ENCODE measurements around the gene SLC6A5. TPM values are rescaled to one million over a fixed set of nuclear protein-coding genes. Genes with fewer than 3 reads are reported as not detected.

SLC6A5 gene
- total and polyA plus RNA-seq, 2 of the 8 experiments (the other 6 are each of a cell fraction or from before 2014, with no cell fraction given) = not detected

DNA sequence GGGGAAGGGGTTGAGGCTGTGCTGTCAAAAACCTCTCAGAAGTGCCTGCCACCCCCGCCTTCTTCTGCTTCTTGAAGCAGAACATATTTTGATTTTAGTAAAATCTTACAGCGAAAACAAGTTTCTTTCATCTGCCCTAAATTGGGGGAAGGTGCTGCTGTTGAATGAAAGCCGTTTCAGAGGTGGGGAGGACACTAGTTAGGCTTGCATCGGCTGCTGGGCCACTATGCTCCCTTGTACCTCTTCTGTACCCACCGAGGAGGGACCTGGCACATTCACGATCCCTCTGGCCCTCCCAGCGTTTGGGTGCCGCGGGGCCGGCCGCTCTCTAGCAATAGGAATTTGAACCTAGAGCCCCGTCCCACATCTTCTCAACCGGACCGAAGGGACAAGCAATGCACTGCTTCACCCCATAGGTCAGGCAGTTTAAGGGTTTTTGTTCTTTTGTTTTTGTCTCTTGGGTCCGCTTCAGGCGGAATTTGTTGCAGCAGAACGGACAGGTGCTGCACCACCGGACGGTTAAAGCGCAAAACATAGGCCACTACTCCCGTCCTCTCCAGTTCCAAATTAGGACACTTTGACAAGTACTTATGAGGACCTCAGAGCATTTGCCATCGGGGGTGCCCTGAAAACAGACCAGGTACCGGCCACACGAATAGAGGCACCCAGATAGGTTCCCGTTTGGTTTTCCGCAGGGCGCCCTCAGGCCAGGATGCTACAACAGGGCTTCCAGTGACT is 5.6 kb downstream of the SLC6A5 start:
- ChIA-PET CTCF (ENCODE audit: partially characterized antibody) (no interaction called here), POLR2A (ENCODE audit: partially characterized antibody) (no interaction called here)
- Histone ChIP-seq H2AFZ (ENCODE audit: low read length) (no peak overlapping the region), H2BK5ac (ENCODE audit: low read depth, low read length) (no peak overlapping the region), H3K4me1 (replicated peaks in 1 of 4; ENCODE audit: control insufficient read depth in 3 of 4, insufficient read depth in 4 of 4, low read length in 3 of 4) (peaks cover 0 to 4% (median 1%) of the 10 kb centered on the region in 4 experiments; a peak in 4 of 7 replicates), H2BK12ac (ENCODE audit: low read depth, low read length) (no peak overlapping the region), H4K91ac (replicated peaks; ENCODE audit: insufficient read length, low read length) (no peak overlapping the region), H3K23ac (ENCODE audit: insufficient read length) (no peak overlapping the region), H3K27ac (ENCODE audit: low read depth, low read length) (no peak overlapping the region), H3K14ac (ENCODE audit: insufficient read length) (no peak overlapping the region), H3K79me1 (ENCODE audit: low read depth, low read length) (no peaks in the 10 kb centered on the region), H3K9me3 (ENCODE audit: insufficient read depth in 2 of 2, low read depth in 1 of 2, low read length in 1 of 2) (no peaks in the 10 kb centered on the region), H3K56ac (replicated peaks; ENCODE audit: insufficient read length, low read depth, low read length) (no peak overlapping the region), H3K79me2 (ENCODE audit: control insufficient read depth in 1 of 2, insufficient read depth in 2 of 2, low read length in 2 of 2) (no peaks in the 10 kb centered on the region), H2BK20ac (ENCODE audit: low read length) (no peak overlapping the region), H3K4me2 (ENCODE audit: insufficient read depth in 1 of 2, low read depth in 2 of 2, low read length in 2 of 2) (no peak overlapping the region), H3K4ac (replicated peaks; ENCODE audit: insufficient read length, low read depth, low read length) (no peak overlapping the region), H4K5ac (ENCODE audit: insufficient read length, low read depth, low read length) (no peak overlapping the region), H4K8ac (ENCODE audit: extremely low read depth, insufficient read depth, low read length) (no peak overlapping the region), H2BK15ac (ENCODE audit: low read length) (no peak overlapping the region), H3K36me3 (ENCODE audit: control insufficient read depth in 2 of 4, insufficient read depth in 4 of 4, low read length in 3 of 4) (no peaks in the 10 kb centered on the region; a peak in 1 of 8 replicates), H3K27me3 (replicated peaks in 1 of 4; ENCODE audit: control insufficient read depth in 3 of 4, extremely low read depth in 1 of 4, insufficient read depth in 3 of 4, low read length in 3 of 4) (peaks cover 28 to 42% (median 40%) of the 10 kb centered on the region in 4 experiments), H2BK120ac (replicated peaks; ENCODE audit: low read depth, low read length) (no peak overlapping the region), H3K4me3 (ENCODE audit: extremely low read depth in 1 of 4, insufficient read depth in 2 of 4, low read depth in 3 of 4, low read length in 4 of 4) (no peak overlapping the region), H4K20me1 (replicated peaks in 1 of 2; ENCODE audit: control insufficient read depth in 1 of 2, insufficient read depth in 2 of 2, low read length in 2 of 2) (peaks cover 0 to 4% of the 10 kb centered on the region in 2 experiments), H3K18ac (ENCODE audit: extremely low read depth, low read length) (no peak overlapping the region), H2AK5ac (ENCODE audit: low read depth, low read length) (no peak overlapping the region), H3K23me2 (ENCODE audit: low read depth, low read length) (no peaks in the 10 kb centered on the region; the same call in 1 of the 2 replicates), H3K9ac (replicated peaks in 1 of 4; ENCODE audit: extremely low read depth in 1 of 4, low read depth in 3 of 4, low read length in 3 of 4) (no peak overlapping the region)
- DNase-seq (ENCODE audit: low read depth in 1 of 2, low spot score in 2 of 2) = no peak
- FAIRE-seq = no peak
- 92% methylated on average over 23 of the region's 27 CpGs; no CpG with 5 or more reads in 1 of the 2 experiments for WGBS, 2 experiments (ENCODE audit: extremely low coverage in 1 of 2, insufficient coverage in 1 of 2, insufficient read length in 1 of 2, insufficient replicate concordance in 2 of 2, low coverage in 1 of 2, low lambda C conversion rate in 2 of 2, missing lambda C conversion rate in 1 of 2)
- no peak for TF ChIP-seq YY1 (IDR thresholded peaks at IDR 0.05; ENCODE audit: low read depth, low read length)
- no peak for TF ChIP-seq TEAD4 (IDR thresholded peaks at IDR 0.05; ENCODE audit: low read depth, low read length)
- TF ChIP-seq SIRT6 (IDR thresholded peaks at IDR 0.05; ENCODE audit: low read length) = no peak
- no peak for TF ChIP-seq MAFK (IDR thresholded peaks at IDR 0.05; ENCODE audit: low read depth, low read length)
- no peak for TF ChIP-seq SP2 (IDR thresholded peaks at IDR 0.05; ENCODE audit: low read length)
- no peak for TF ChIP-seq HDAC6 (IDR thresholded peaks at IDR 0.05; ENCODE audit: low read depth, low read length)
- TF ChIP-seq CEBPB (IDR thresholded peaks at IDR 0.05; ENCODE audit: low read depth, low read length) = no peak
- no peak for TF ChIP-seq CHD2 (IDR thresholded peaks at IDR 0.05; ENCODE audit: low read length)
- TF ChIP-seq, protein P1, sequence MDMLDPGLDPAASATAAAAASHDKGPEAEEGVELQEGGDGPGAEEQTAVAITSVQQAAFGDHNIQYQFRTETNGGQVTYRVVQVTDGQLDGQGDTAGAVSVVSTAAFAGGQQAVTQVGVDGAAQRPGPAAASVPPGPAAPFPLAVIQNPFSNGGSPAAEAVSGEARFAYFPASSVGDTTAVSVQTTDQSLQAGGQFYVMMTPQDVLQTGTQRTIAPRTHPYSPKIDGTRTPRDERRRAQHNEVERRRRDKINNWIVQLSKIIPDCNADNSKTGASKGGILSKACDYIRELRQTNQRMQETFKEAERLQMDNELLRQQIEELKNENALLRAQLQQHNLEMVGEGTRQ (IDR thresholded peaks at IDR 0.05; ENCODE audit: low read length) = no peak
- no peak for TF ChIP-seq SIN3A (conservative IDR thresholded peaks at IDR 0.05 in 1 of 2, IDR thresholded peaks at IDR 0.05 in 1 of 2; ENCODE audit: low read depth in 1 of 2, low read length in 2 of 2)
- no peak for TF ChIP-seq RFX5 (IDR thresholded peaks at IDR 0.05; ENCODE audit: borderline replicate concordance, low read depth, low read length)
- no peak for TF ChIP-seq E2F6 (IDR thresholded peaks at IDR 0.05)
